Sigmoid colon (tissue), 7 donors: ENCODE results near the gene RAB11B. TPM values are rescaled to one million over a fixed set of nuclear protein-coding genes. Genes with fewer than 3 reads are reported as not detected.

ENCODE experiments used
- DNase-seq: peaks from one replicate; pipeline ENCODE4 v3.0.0-alpha.2; 2019
- H3K27ac ChIP-seq, 4 donors: fragments of 200-600 bp; sonication (generic); one replicate each; pipeline ENCODE4 v1.5.1; 2016 to 2019; ENCODE audit warnings: mild to moderate bottlenecking in 1 of 4
- H3K27me3 ChIP-seq, 3 donors: fragments of 200-600 bp; sonication (generic); one replicate each; pipeline ENCODE4 v1.5.1; 2019; ENCODE audit warnings: mild to moderate bottlenecking in 1 of 3
- H3K36me3 ChIP-seq, 4 donors: fragments of 200-600 bp; sonication (generic); one replicate each; pipeline ENCODE4 v1.5.1; 2016 to 2019
- H3K4me1 ChIP-seq, 4 donors: fragments of 200-600 bp; sonication (generic); one replicate each; pipeline ENCODE4 v1.5.1; 2017 to 2019
- H3K4me3 ChIP-seq, 4 donors: fragments of 200-600 bp; sonication (generic); one replicate each; pipeline ENCODE4 v1.5.1; 2017 to 2019; ENCODE audit warnings: mild to moderate bottlenecking in 2 of 4, moderate library complexity in 1 of 4
- H3K9me3 ChIP-seq, 4 donors: fragments of 200-600 bp in 3 of 4; sonication (generic) in 3 of 4; one replicate each; pipeline versions ENCODE4 v1.5.1 to v1.6.1; 2013 to 2019
- CTCF ChIP-seq, 4 experiments: fragments of 450-650 bp in 3 of 4; fragments of 200-600 bp in 1 of 4; IDR thresholded peaks; one replicate each; pipeline ENCODE4 v1.5.1; 2016 to 2019; ENCODE audit warnings: antibody characterized with exemption in 4 of 4, mild to moderate bottlenecking in 3 of 4, moderate library complexity in 2 of 4
- EP300 ChIP-seq, 4 donors: sonication (generic); formaldehyde crosslinking; IDR thresholded peaks; one replicate each; pipeline ENCODE4 v1.6.1; 2017; ENCODE audit warnings: antibody characterized with exemption in 4 of 4
- POLR2A ChIP-seq, 2 donors: fragments of 450-650 bp; IDR thresholded peaks; one replicate each; pipeline ENCODE4 v1.6.1; 2016; ENCODE audit warnings: antibody characterized with exemption in 2 of 2, mild to moderate bottlenecking in 2 of 2, moderate library complexity in 2 of 2
- POLR2AphosphoS5 ChIP-seq, 4 donors: sonication (generic); formaldehyde crosslinking; IDR thresholded peaks; one replicate each; pipeline ENCODE4 v1.6.1; 2017; ENCODE audit warnings: antibody characterized with exemption in 4 of 4
- WGBS, 2 donors: extraction: QIAGEN DNeasy Blood & Tissue Kit; methylation state at CpG; one replicate each; pipeline ENCODE4 v1.1.7; 2013; 5-methylcytosine and 5-hydroxymethylcytosine counted together
- intact Hi-C: fragments of 100-400 bp; cut with DNase I; formaldehyde crosslinking; loops from one replicate; pipeline ENCODE4 v1.15.1; 2023
- polyA plus RNA-seq, 3 donors: library from polyadenylated mRNA; stranded (reverse); fragments of 200-250 nt; gene quantifications; one replicate each; pipeline ENCODE4 v1.2.3, GENCODE V29; 2013
- total RNA-seq, 4 donors: library from RNA; depleted of rRNA; stranded (reverse); fragments of >200 nt; gene quantifications; one replicate each; pipeline ENCODE4 v1.1.0, GENCODE V29; 2016
- donor health status: healthy with polysubstance abuse.
- donor health status: Bipolar disorder and iron deficiency.
- donor health status: healthy.

Gene RAB11B
- total and polyA plus RNA-seq, 7 donors = 17.5 to 103 (median 42.1) TPM

GRCh38 chr19:8366961-8367326 is 23.2 kb upstream of the RAB11B start:
- H3K4me3 ChIP-seq = peak overlapping the region in 3 of 4 donors; percentile 1 to 36 (median 17)
- peaks cover 0 to 71% (median 59%) of the 10 kb centered on the region in 4 donors for H3K4me1 ChIP-seq

GRCh38 chr19:8367327-8368001 is 22.7 kb upstream of the RAB11B start:
- H3K9me3 ChIP-seq = no peaks in the 10 kb centered on the region
- TF ChIP-seq CTCF (IDR thresholded peaks at IDR 0.05) (no peak), POLR2A (IDR thresholded peaks at IDR 0.05) (no peak), EP300 (IDR thresholded peaks at IDR 0.05) (peak in 2 of 4 donors; percentile 29 to 59), POLR2AphosphoS5 (IDR thresholded peaks at IDR 0.05) (peak in 3 of 4 donors; percentile 45 to 81 (median 72))
- intact Hi-C loops = loop anchor here (10.0 kb wide), 1 partner anchor 443 kb away; the partner anchor contains the start of genes CTXN1 and SNAPC2
- peak overlapping the region; percentile 36 to 90 (median 78) for H3K27ac ChIP-seq
- H3K4me1 ChIP-seq = peaks cover 0 to 66% (median 54%) of the 10 kb centered on the region in 4 donors
- peak; percentile 97 for DNase-seq
- peak overlapping the region in 3 of 4 donors; percentile 1 to 36 (median 17) for H3K4me3 ChIP-seq
- 15 to 22% methylated on average over 23 of the region's 23 CpGs for WGBS, 2 donors
- H3K27me3 ChIP-seq = peaks cover 0 to 8% (median 0%) of the 10 kb centered on the region in 3 donors
- peaks cover 0 to 8% (median 6%) of the 10 kb centered on the region in 4 donors for H3K36me3 ChIP-seq

More at GRCh38 chr19:8366961-8367326, 23.2 kb upstream of the RAB11B start:
- Histone ChIP-seq H3K27me3 (peaks cover 0 to 8% (median 0%) of the 10 kb centered on the region in 3 donors), H3K9me3 (no peaks in the 10 kb centered on the region), H3K27ac (peak overlapping the region; percentile 36 to 90 (median 78)), H3K36me3 (peaks cover 0 to 7% (median 6%) of the 10 kb centered on the region in 4 donors)
- no peak for TF ChIP-seq POLR2AphosphoS5 (IDR thresholded peaks at IDR 0.05)
- TF ChIP-seq CTCF (IDR thresholded peaks at IDR 0.05) = no peak
- TF ChIP-seq POLR2A (IDR thresholded peaks at IDR 0.05) = no peak
- no peak for TF ChIP-seq EP300 (IDR thresholded peaks at IDR 0.05)
- WGBS, 2 donors = 63 to 67% methylated on average over 13 of the region's 13 CpGs
- peak; percentile 87 for DNase-seq
- intact Hi-C loops = loop anchor here (10.0 kb wide), 1 partner anchor 442 kb away; the partner anchor contains the start of genes CTXN1 and SNAPC2

GRCh38 chr19:8370176-8371010 is 19.8 kb upstream of the RAB11B start:
- TF ChIP-seq POLR2A (IDR thresholded peaks at IDR 0.05) (no peak), POLR2AphosphoS5 (IDR thresholded peaks at IDR 0.05) (no peak), EP300 (IDR thresholded peaks at IDR 0.05) (no peak), CTCF (IDR thresholded peaks at IDR 0.05) (no peak)
- Histone ChIP-seq H3K4me1 (peaks cover 0 to 37% (median 29%) of the 10 kb centered on the region in 4 donors), H3K27ac (peak overlapping the region in 1 of 4 donors; percentile 42), H3K4me3 (no peak overlapping the region), H3K9me3 (no peaks in the 10 kb centered on the region), H3K36me3 (peaks cover 6 to 25% (median 13%) of the 10 kb centered on the region in 4 donors), H3K27me3 (peaks cover 0 to 2% (median 0%) of the 10 kb centered on the region in 3 donors)
- 64 to 83% methylated on average over 19 of the region's 19 CpGs for WGBS, 2 donors
- no peak for DNase-seq
- intact Hi-C loops = loop anchor here (2.0 kb wide), 1 partner anchor 46 kb away; no protein-coding TSS in a partner anchor

GRCh38 chr19:8371011-8371804 is 19.0 kb upstream of the RAB11B start:
- no peak for DNase-seq
- H3K9me3 ChIP-seq = no peaks in the 10 kb centered on the region
- peaks cover 6 to 25% (median 13%) of the 10 kb centered on the region in 4 donors for H3K36me3 ChIP-seq
- WGBS, 2 donors = 69 to 84% methylated on average over 28 of the region's 28 CpGs
- intact Hi-C loops = loop anchor here (2.0 kb wide), 1 partner anchor 46 kb away; no protein-coding TSS in a partner anchor
- no peak overlapping the region for H3K27ac ChIP-seq
- H3K27me3 ChIP-seq = no peaks in the 10 kb centered on the region
- H3K4me3 ChIP-seq = no peak overlapping the region
- TF ChIP-seq POLR2AphosphoS5 (IDR thresholded peaks at IDR 0.05) (no peak), CTCF (IDR thresholded peaks at IDR 0.05) (no peak), EP300 (IDR thresholded peaks at IDR 0.05) (no peak), POLR2A (IDR thresholded peaks at IDR 0.05) (no peak)
- H3K4me1 ChIP-seq = peaks cover 0 to 29% (median 25%) of the 10 kb centered on the region in 4 donors
